Urothelium cell line (cell line): ENCODE results near the gene SH3PXD2A.

Source experiments
- DNase-seq: peaks from one replicate; pipeline ENCODE4 v3.0.0; 2011; ENCODE audit warnings: low spot score, mixed read lengths
- FAIRE-seq: peaks from 2 replicates; lab custom pipeline; 2011; peaks lifted over from hg19 to GRCh38; lab: Jason Lieb, UNC

SH3PXD2A gene

GRCh38 chr10:103599211-103599610, 256.2 kb downstream of the SH3PXD2A start:
- no peak for DNase-seq

GRCh38 chr10:103598654-103599115, 256.7 kb downstream of the SH3PXD2A start:
- peak; percentile 53 for FAIRE-seq

More at GRCh38 chr10:103599211-103599610, 256.2 kb downstream of the SH3PXD2A start:
- no peak for FAIRE-seq

GRCh38 chr10:103597003-103597402, 258.4 kb downstream of the SH3PXD2A start:
- FAIRE-seq = no peak
- no peak for DNase-seq

More at GRCh38 chr10:103598654-103599115, 256.7 kb downstream of the SH3PXD2A start:
- DNase-seq = peak; percentile 82

GRCh38 chr10:103595933-103596726, 259.2 kb downstream of the SH3PXD2A start:
- FAIRE-seq (no peak), DNase-seq (no peak)

GRCh38 chr10:103593022-103593570, 262.3 kb downstream of the SH3PXD2A start:
- DNase-seq (no peak), FAIRE-seq (no peak)

- FAIRE-seq (peak; percentile 30), DNase-seq (peak; percentile 81)
Measured at GRCh38 chr10:103592186-103593021, 263.0 kb downstream of the SH3PXD2A start.

- no peak for DNase-seq
- FAIRE-seq = no peak
Measured at GRCh38 chr10:103590744-103591291, 264.6 kb downstream of the SH3PXD2A start.

- no peak for FAIRE-seq
- no peak for DNase-seq
Measured at GRCh38 chr10:103590060-103590459, 265.3 kb downstream of the SH3PXD2A start.

- FAIRE-seq (no peak), DNase-seq (no peak)
Measured at GRCh38 chr10:103589074-103589630, 266.2 kb downstream of the SH3PXD2A start.

GRCh38 chr10:103587073-103587472, 268.3 kb downstream of the SH3PXD2A start:
- FAIRE-seq = no peak
- no peak for DNase-seq

GRCh38 chr10:103585011-103585405, 270.4 kb downstream of the SH3PXD2A start:
- FAIRE-seq (no peak), DNase-seq (no peak)

GRCh38 chr10:103584216-103585010, 271.0 kb downstream of the SH3PXD2A start:
- no peak for DNase-seq
- no peak for FAIRE-seq

- FAIRE-seq = no peak
- no peak for DNase-seq
Measured at GRCh38 chr10:103583871-103584215, 271.5 kb downstream of the SH3PXD2A start.

GRCh38 chr10:103582331-103583123, 272.8 kb downstream of the SH3PXD2A start:
- DNase-seq (no peak), FAIRE-seq (no peak)

- no peak for FAIRE-seq
- DNase-seq = no peak
Measured at GRCh38 chr10:103581499-103581898, 273.9 kb downstream of the SH3PXD2A start.

- FAIRE-seq = no peak
- no peak for DNase-seq
Measured at GRCh38 chr10:103580430-103580829, 274.9 kb downstream of the SH3PXD2A start.

GRCh38 chr10:103580011-103580410, 275.4 kb downstream of the SH3PXD2A start:
- FAIRE-seq = no peak
- DNase-seq = no peak

GRCh38 chr10:103578782-103579382, 276.5 kb downstream of the SH3PXD2A start:
- FAIRE-seq (no peak), DNase-seq (no peak)

GRCh38 chr10:103576862-103577261, 278.5 kb downstream of the SH3PXD2A start:
- DNase-seq (no peak), FAIRE-seq (no peak)
